H9 (cell line): ENCODE results near the gene SLC35F6. TPM values are rescaled to one million over a fixed set of nuclear protein-coding genes. Genes with fewer than 3 reads are reported as not detected.
A peak's percentile ranks its signal among the peaks of the same experiment; 100 is the strongest.

Source experiments
- DNase-seq: peaks from one replicate; pipeline ENCODE4 v3.0.0-alpha.2; 2017
- H2AFZ ChIP-seq: one replicate; pipeline ENCODE4 v1.6.1; 2013; ENCODE audit warnings: mild to moderate bottlenecking, low read length, control low read depth, moderate library complexity
- H2AK5ac ChIP-seq: 2 replicates; pipeline ENCODE4 v1.6.1; 2013; ENCODE audit warnings: low read length, control low read depth, mixed read lengths; ENCODE audit not compliant: insufficient read length
- H2BK120ac ChIP-seq: one replicate; pipeline ENCODE4 v1.6.1; 2013; ENCODE audit warnings: low read depth, mild to moderate bottlenecking, low read length, control low read depth, inconsistent platforms; ENCODE audit not compliant: poor library complexity, severe bottlenecking
- H2BK12ac ChIP-seq: 2 replicates; pipeline ENCODE4 v1.6.1; 2013; ENCODE audit warnings: low read length, control low read depth, mixed read lengths, low read depth; ENCODE audit not compliant: insufficient read length
- H2BK15ac ChIP-seq: 2 replicates; pipeline ENCODE4 v1.6.1; 2013; ENCODE audit warnings: low read depth, low read length, control low read depth
- H2BK20ac ChIP-seq: one replicate; pipeline ENCODE4 v1.6.1; 2013; ENCODE audit warnings: low read depth, mild to moderate bottlenecking, low read length, control low read depth, inconsistent platforms; ENCODE audit not compliant: poor library complexity, severe bottlenecking
- H2BK5ac ChIP-seq: 2 replicates; pipeline ENCODE4 v1.6.1; 2013; ENCODE audit warnings: low read length, control low read depth, mixed read lengths; ENCODE audit not compliant: insufficient read length
- H3K14ac ChIP-seq: 2 replicates; pipeline ENCODE4 v1.6.1; 2013; ENCODE audit warnings: low read length, control low read depth; ENCODE audit not compliant: insufficient read depth
- H3K18ac ChIP-seq: 2 replicates; pipeline ENCODE4 v1.6.1; 2013; ENCODE audit warnings: low read depth, mild to moderate bottlenecking, mixed read lengths, low read length, control low read depth; ENCODE audit not compliant: insufficient read length
- H3K23ac ChIP-seq: 2 replicates; pipeline ENCODE4 v1.6.1; 2013; ENCODE audit warnings: low read length, control low read depth, mixed read lengths, low read depth; ENCODE audit not compliant: insufficient read length
- H3K23me2 ChIP-seq: 2 replicates; pipeline ENCODE4 v1.6.1; 2013; ENCODE audit warnings: low read depth, mild to moderate bottlenecking, mixed read lengths, low read length, control low read depth; ENCODE audit not compliant: insufficient read length, poor library complexity, severe bottlenecking
- H3K27ac ChIP-seq: 2 replicates; pipeline ENCODE4 v1.5.1; 2013; ENCODE audit warnings: low read length, control low read depth, mixed read lengths, low read depth; ENCODE audit not compliant: insufficient read length
- H3K27me3 ChIP-seq: 2 replicates; pipeline ENCODE4 v1.6.1; 2013; ENCODE audit warnings: low read length, control low read depth, inconsistent platforms; ENCODE audit not compliant: insufficient read depth
- H3K4ac ChIP-seq: 2 replicates; pipeline ENCODE4 v1.6.1; 2013; ENCODE audit warnings: low read depth, mild to moderate bottlenecking, control low read depth, inconsistent platforms, low read length, moderate library complexity
- H3K4me1 ChIP-seq: 2 replicates; pipeline ENCODE4 v1.6.1; 2013; ENCODE audit warnings: low read length, control low read depth, inconsistent platforms; ENCODE audit not compliant: insufficient read depth
- H3K4me2 ChIP-seq: 2 replicates; pipeline ENCODE4 v1.6.1; 2013; ENCODE audit warnings: low read length, control low read depth, mixed read lengths; ENCODE audit not compliant: insufficient read length, insufficient read depth
- H3K56ac ChIP-seq: 2 replicates; pipeline ENCODE4 v1.6.1; 2013; ENCODE audit warnings: low read depth, mild to moderate bottlenecking, mixed read lengths, low read length, control low read depth; ENCODE audit not compliant: insufficient read length
- H3K79me1 ChIP-seq: 2 replicates; pipeline ENCODE4 v1.6.1; 2013; ENCODE audit warnings: low read depth, mild to moderate bottlenecking, moderate library complexity, low read length, control low read depth, inconsistent platforms; ENCODE audit not compliant: insufficient read depth, poor library complexity, severe bottlenecking
- H3K79me2 ChIP-seq: 2 replicates; pipeline ENCODE4 v1.6.1; 2013; ENCODE audit warnings: low read length, control low read depth, inconsistent platforms; ENCODE audit not compliant: insufficient read depth
- H3K9ac ChIP-seq: 2 replicates; pipeline ENCODE4 v1.6.1; 2013; ENCODE audit warnings: low read length, control low read depth, mixed read lengths; ENCODE audit not compliant: insufficient read length; ENCODE audit errors: extremely low read depth
- H3K9me3 ChIP-seq: one replicate; pipeline ENCODE4 v1.6.1; 2013; ENCODE audit warnings: low read depth, low read length, inconsistent platforms; ENCODE audit not compliant: control insufficient read depth
- H3T11ph ChIP-seq: one replicate; pipeline ENCODE4 v1.6.1; 2013; ENCODE audit warnings: mild to moderate bottlenecking, low read length, control low read depth, inconsistent platforms
- H4K20me1 ChIP-seq: one replicate; pipeline ENCODE4 v1.6.1; 2013; ENCODE audit not compliant: control insufficient read depth, insufficient read length, insufficient read depth
- H4K5ac ChIP-seq: 2 replicates; pipeline ENCODE4 v1.6.1; 2013; ENCODE audit warnings: low read depth, mild to moderate bottlenecking, mixed read lengths, low read length, control low read depth; ENCODE audit not compliant: insufficient read length
- H4K8ac ChIP-seq: replicated peaks from 2 replicates; pipeline ENCODE4 v1.6.1; 2013; ENCODE audit warnings: low read length, control low read depth, mixed read lengths, low read depth; ENCODE audit not compliant: insufficient read length
- H4K91ac ChIP-seq: 2 replicates; pipeline ENCODE4 v1.6.1; 2013; ENCODE audit warnings: low read depth, mild to moderate bottlenecking, moderate library complexity, mixed read lengths, low read length, control low read depth; ENCODE audit not compliant: insufficient read length
- H3K27ac Mint-ChIP-seq, 3 experiments: 2 replicates in 2 of 3; 3 replicates in 1 of 3; pipeline ENCODE4 v1.8.0; 2020 to 2021; ENCODE audit warnings: mixed read lengths in 3 of 3, mild to moderate bottlenecking in 1 of 3, moderate library complexity in 1 of 3
- H3K27me3 Mint-ChIP-seq: 2 replicates; pipeline ENCODE4 v1.8.0; 2021; ENCODE audit warnings: low read depth, mild to moderate bottlenecking, moderate library complexity, mixed read lengths
- H3K36me3 Mint-ChIP-seq, 3 experiments: 2 replicates in 2 of 3; 3 replicates in 1 of 3; pipeline ENCODE4 v1.8.0; 2020 to 2021; ENCODE audit warnings: low read depth in 3 of 3, mixed read lengths in 3 of 3; ENCODE audit not compliant: insufficient read depth in 1 of 3
- H3K4me1 Mint-ChIP-seq, 2 experiments: 2 replicates each; pipeline ENCODE4 v1.8.0; 2020; ENCODE audit warnings: mixed read lengths in 2 of 2
- H3K4me3 Mint-ChIP-seq, 2 experiments: 2 replicates in 1 of 2; 3 replicates in 1 of 2; pipeline ENCODE4 v1.8.0; 2020 to 2021; ENCODE audit warnings: mild to moderate bottlenecking in 2 of 2, mixed read lengths in 2 of 2, moderate library complexity in 1 of 2
- H3K9me3 Mint-ChIP-seq, 2 experiments: 2 replicates in 1 of 2; 3 replicates in 1 of 2; pipeline ENCODE4 v1.8.0; 2020; ENCODE audit warnings: mild to moderate bottlenecking in 2 of 2, mixed read lengths in 2 of 2, moderate library complexity in 1 of 2
- WGBS: extraction: QIAGEN DNeasy Blood & Tissue Kit; methylation state at CpG from one replicate; pipeline ENCODE4 v1.1.7; 2013; ENCODE audit warnings: missing lambda C conversion rate, low lambda C conversion rate, mixed read lengths; ENCODE audit not compliant: insufficient read length; ENCODE audit errors: extremely low coverage; 5-methylcytosine and 5-hydroxymethylcytosine counted together
- total RNA-seq: library from RNA; stranded (reverse); gene quantifications from 2 replicates; pipeline ENCODE4 v1.2.1, GENCODE V29; 2021
- TF ChIP-seq, protein P1 (sequence below): fragments of 200-600 bp; sonication (generic); conservative IDR thresholded peaks from 3 replicates; pipeline ENCODE4 v1.8.0; 2021; ENCODE audit warnings: antibody characterized with exemption, mild to moderate bottlenecking

SLC35F6 gene
- total RNA-seq, 1 experiment from 2014 or later, result 15.7 TPM

DNA sequence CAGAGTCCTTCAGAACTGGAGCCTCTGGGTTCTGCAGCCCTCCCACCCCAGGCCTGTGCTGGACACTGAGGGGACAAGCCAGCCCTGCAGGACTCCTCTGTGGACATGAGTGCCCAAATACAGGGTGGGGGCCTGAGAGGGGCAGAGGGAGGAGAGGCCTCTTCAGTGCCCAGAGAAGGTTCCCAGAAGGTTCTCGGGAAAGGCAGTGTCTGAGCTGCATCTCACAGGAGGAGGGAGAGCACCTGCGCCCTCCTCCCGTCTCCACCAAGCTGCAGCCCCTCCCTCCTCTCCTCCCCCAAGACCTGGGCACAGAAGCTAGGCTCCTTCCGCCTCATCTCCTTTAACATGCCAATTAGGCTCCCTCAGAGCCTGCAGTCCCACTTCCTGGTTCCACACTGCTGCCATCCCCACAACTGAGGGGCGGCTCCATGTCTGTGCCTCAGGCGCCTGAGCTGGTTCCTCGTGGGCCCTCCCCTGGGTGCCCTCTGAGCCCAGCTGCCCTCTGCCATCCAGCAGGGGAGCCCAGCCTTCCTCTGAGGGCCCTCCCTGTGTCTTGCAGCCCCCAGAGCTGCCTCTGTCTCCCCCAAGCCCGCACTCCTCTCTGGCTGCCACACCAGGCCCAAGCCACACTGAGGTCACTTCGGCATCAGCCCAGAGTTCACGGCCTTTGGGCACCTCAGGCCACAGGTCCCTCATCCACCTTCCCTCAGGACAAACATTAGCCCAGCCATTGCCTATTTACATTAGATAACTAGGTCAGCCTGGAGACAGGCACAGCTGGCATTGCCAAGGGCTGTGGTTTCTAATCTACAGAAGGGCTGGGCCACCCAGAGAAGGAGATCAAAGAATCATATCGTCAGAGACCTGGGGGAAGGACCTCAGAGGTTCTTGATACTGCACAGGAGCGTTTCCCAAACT lies 42.7 kb upstream of the SLC35F6 start:
- Histone ChIP-seq H4K91ac (no peak overlapping the region), H4K8ac (no peak overlapping the region), H3K27me3 (no peaks in the 10 kb centered on the region), H3K4ac (no peak overlapping the region), H3K4me1 (peaks cover 4% of the 10 kb centered on the region; the same call in 1 of the 2 replicates), H3T11ph (no peak overlapping the region), H3K9me3 (no peaks in the 10 kb centered on the region), H2BK15ac (no peak overlapping the region), H2BK5ac (no peak overlapping the region), H3K79me2 (no peaks in the 10 kb centered on the region), H4K20me1 (no peaks in the 10 kb centered on the region), H2BK12ac (no peak overlapping the region), H4K5ac (no peak overlapping the region), H2BK120ac (no peak overlapping the region), H3K27ac (no peak overlapping the region), H3K14ac (no peak overlapping the region; the same call in 1 of the 2 replicates), H3K56ac (no peak overlapping the region), H3K18ac (no peak overlapping the region), H2AFZ (no peak overlapping the region), H3K79me1 (no peaks in the 10 kb centered on the region), H3K23ac (no peak overlapping the region), H3K4me2 (no peak overlapping the region), H2BK20ac (no peak overlapping the region), H3K23me2 (no peaks in the 10 kb centered on the region), H2AK5ac (no peak overlapping the region), H3K9ac (no peak overlapping the region)
- Mint-ChIP-seq H3K4me1 (peaks cover 13 to 15% of the 10 kb centered on the region in 2 experiments), H3K9me3 (no peaks in the 10 kb centered on the region), H3K27me3 (peaks cover 3% of the 10 kb centered on the region; the same call in 1 of the 2 replicates), H3K27ac (no peak overlapping the region; a peak in 1 of 7 replicates), H3K36me3 (no peaks in the 10 kb centered on the region), H3K4me3 (no peak overlapping the region)
- DNase-seq, result peak; percentile 57
- WGBS, result no CpG with 5 or more reads among the region's 12 CpGs
- TF ChIP-seq, protein P1, sequence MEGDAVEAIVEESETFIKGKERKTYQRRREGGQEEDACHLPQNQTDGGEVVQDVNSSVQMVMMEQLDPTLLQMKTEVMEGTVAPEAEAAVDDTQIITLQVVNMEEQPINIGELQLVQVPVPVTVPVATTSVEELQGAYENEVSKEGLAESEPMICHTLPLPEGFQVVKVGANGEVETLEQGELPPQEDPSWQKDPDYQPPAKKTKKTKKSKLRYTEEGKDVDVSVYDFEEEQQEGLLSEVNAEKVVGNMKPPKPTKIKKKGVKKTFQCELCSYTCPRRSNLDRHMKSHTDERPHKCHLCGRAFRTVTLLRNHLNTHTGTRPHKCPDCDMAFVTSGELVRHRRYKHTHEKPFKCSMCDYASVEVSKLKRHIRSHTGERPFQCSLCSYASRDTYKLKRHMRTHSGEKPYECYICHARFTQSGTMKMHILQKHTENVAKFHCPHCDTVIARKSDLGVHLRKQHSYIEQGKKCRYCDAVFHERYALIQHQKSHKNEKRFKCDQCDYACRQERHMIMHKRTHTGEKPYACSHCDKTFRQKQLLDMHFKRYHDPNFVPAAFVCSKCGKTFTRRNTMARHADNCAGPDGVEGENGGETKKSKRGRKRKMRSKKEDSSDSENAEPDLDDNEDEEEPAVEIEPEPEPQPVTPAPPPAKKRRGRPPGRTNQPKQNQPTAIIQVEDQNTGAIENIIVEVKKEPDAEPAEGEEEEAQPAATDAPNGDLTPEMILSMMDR, result no peak
